Karpas-422 (cell line): Measurements from ENCODE around the gene CRTAC1. TPM values are rescaled to one million over a fixed set of nuclear protein-coding genes. Genes with fewer than 3 reads are reported as not detected.

Experiments used
- DNase-seq: peaks from one replicate; pipeline ENCODE4 v3.0.0-alpha.2; 2015
- H2AFZ ChIP-seq: fragments of 200-600 bp; sonication (generic); 2 replicates; pipeline ENCODE4 v1.6.1; 2014; ENCODE audit warnings: antibody characterized with exemption, low read length, mixed read lengths
- H3K27ac ChIP-seq: fragments of 200-600 bp; sonication (generic); 2 replicates; pipeline ENCODE4 v1.5.1; 2014; ENCODE audit warnings: mild to moderate bottlenecking, low read length, moderate library complexity
- H3K27me3 ChIP-seq: fragments of 200-600 bp; sonication (generic); 2 replicates; pipeline ENCODE4 v1.6.1; 2014; ENCODE audit warnings: low read length, mixed read lengths
- H3K36me3 ChIP-seq: fragments of 200-600 bp; sonication (generic); 2 replicates; pipeline ENCODE4 v1.6.1; 2014; ENCODE audit warnings: low read length, mixed read lengths; ENCODE audit not compliant: insufficient read depth
- H3K4me1 ChIP-seq: fragments of 200-600 bp; sonication (generic); 2 replicates; pipeline ENCODE4 v1.6.1; 2014; ENCODE audit warnings: mild to moderate bottlenecking, low read length, mixed read lengths
- H3K4me2 ChIP-seq: fragments of 200-600 bp; sonication (generic); 2 replicates; pipeline ENCODE4 v1.6.1; 2014; ENCODE audit warnings: low read length, low read depth, mild to moderate bottlenecking; ENCODE audit not compliant: poor library complexity, severe bottlenecking
- H3K4me3 ChIP-seq: fragments of 200-600 bp; sonication (generic); 2 replicates; pipeline ENCODE4 v1.5.1; 2014; ENCODE audit warnings: mild to moderate bottlenecking, antibody characterized with exemption, low read length, mixed read lengths
- H3K79me2 ChIP-seq: fragments of 200-600 bp; sonication (generic); 2 replicates; pipeline ENCODE4 v1.6.1; 2014; ENCODE audit warnings: mild to moderate bottlenecking, low read length, mixed read lengths
- H3K9ac ChIP-seq: fragments of 200-600 bp; sonication (generic); 2 replicates; pipeline ENCODE4 v1.6.0; 2014; ENCODE audit warnings: low read length
- H3K9me2 ChIP-seq: fragments of 200-600 bp; sonication (generic), shearing (Covaris generic); replicated peaks from 2 replicates; pipeline ENCODE4 v1.6.0; 2014; ENCODE audit warnings: mild to moderate bottlenecking, low read length, moderate library complexity; ENCODE audit not compliant: insufficient read depth
- H3K9me3 ChIP-seq: fragments of 300-700, 200-600 bp; sonication (generic); 2 replicates; pipeline ENCODE4 v1.6.1; 2014; ENCODE audit warnings: low read length, mixed read lengths
- H4K20me1 ChIP-seq: fragments of 200-600 bp; sonication (generic); 2 replicates; pipeline ENCODE4 v1.6.1; 2014; ENCODE audit warnings: mild to moderate bottlenecking, antibody characterized with exemption, low read length, low read depth; ENCODE audit not compliant: insufficient read depth
- total RNA-seq: library from RNA; depleted of rRNA; stranded (reverse); fragments of >200 nt; shearing (Covaris generic); gene quantifications from 2 replicates; pipeline ENCODE4 v1.2.3, GENCODE V29; 2014; ENCODE audit warnings: low replicate concordance

CRTAC1 gene
- total RNA-seq, 1 experiment from 2014 or later = not detected

- H4K20me1 ChIP-seq = no peaks in the 10 kb centered on the region
- H3K4me3 ChIP-seq = no peak overlapping the region
- no peak overlapping the region for H3K27ac ChIP-seq
- H3K27me3 ChIP-seq = no peaks in the 10 kb centered on the region
- H2AFZ ChIP-seq = no peak overlapping the region
- no peaks in the 10 kb centered on the region for H3K79me2 ChIP-seq
- no peak for DNase-seq
- no peaks in the 10 kb centered on the region for H3K9me2 ChIP-seq
- H3K4me2 ChIP-seq = no peak overlapping the region
- no peak overlapping the region for H3K9ac ChIP-seq
- no peaks in the 10 kb centered on the region for H3K36me3 ChIP-seq
- H3K9me3 ChIP-seq = no peaks in the 10 kb centered on the region
- no peaks in the 10 kb centered on the region for H3K4me1 ChIP-seq
Observed at GRCh38 chr10:98020784-98021183, 9.6 kb downstream of the CRTAC1 start.

- H3K9me3 ChIP-seq = no peaks in the 10 kb centered on the region
- no peak overlapping the region for H3K4me2 ChIP-seq
- no peaks in the 10 kb centered on the region for H4K20me1 ChIP-seq
- H3K36me3 ChIP-seq = no peaks in the 10 kb centered on the region
- H3K9me2 ChIP-seq = no peaks in the 10 kb centered on the region
- no peak overlapping the region for H3K27ac ChIP-seq
- no peak overlapping the region for H2AFZ ChIP-seq
- H3K4me1 ChIP-seq = no peaks in the 10 kb centered on the region
- H3K4me3 ChIP-seq = no peak overlapping the region
- no peak for DNase-seq
- no peaks in the 10 kb centered on the region for H3K27me3 ChIP-seq
- no peak overlapping the region for H3K9ac ChIP-seq
- H3K79me2 ChIP-seq = no peaks in the 10 kb centered on the region
Observed at GRCh38 chr10:98020254-98020653, 10.2 kb downstream of the CRTAC1 start.

GRCh38 chr10:98019784-98020183 is 10.6 kb downstream of the CRTAC1 start:
- H3K9ac ChIP-seq = no peak overlapping the region
- H3K79me2 ChIP-seq = no peaks in the 10 kb centered on the region
- no peaks in the 10 kb centered on the region for H3K4me1 ChIP-seq
- no peaks in the 10 kb centered on the region for H3K27me3 ChIP-seq
- no peak overlapping the region for H3K4me3 ChIP-seq
- no peak for DNase-seq
- H3K4me2 ChIP-seq = no peak overlapping the region
- H3K36me3 ChIP-seq = no peaks in the 10 kb centered on the region
- H3K9me3 ChIP-seq = no peaks in the 10 kb centered on the region
- no peak overlapping the region for H2AFZ ChIP-seq
- no peaks in the 10 kb centered on the region for H4K20me1 ChIP-seq
- no peak overlapping the region for H3K27ac ChIP-seq
- H3K9me2 ChIP-seq = no peaks in the 10 kb centered on the region

GRCh38 chr10:98016772-98017475 is 13.5 kb downstream of the CRTAC1 start:
- Histone ChIP-seq H2AFZ (no peak overlapping the region), H3K79me2 (no peaks in the 10 kb centered on the region), H3K9me3 (no peaks in the 10 kb centered on the region), H3K4me2 (no peak overlapping the region), H3K9me2 (no peaks in the 10 kb centered on the region), H3K4me1 (no peaks in the 10 kb centered on the region), H3K4me3 (no peak overlapping the region), H3K9ac (no peak overlapping the region), H3K27me3 (no peaks in the 10 kb centered on the region), H3K27ac (no peak overlapping the region), H3K36me3 (no peaks in the 10 kb centered on the region), H4K20me1 (no peaks in the 10 kb centered on the region)
- no peak for DNase-seq

- Histone ChIP-seq H3K4me3 (no peak overlapping the region), H3K27ac (no peak overlapping the region), H3K9me2 (no peaks in the 10 kb centered on the region), H3K4me1 (no peaks in the 10 kb centered on the region), H4K20me1 (no peaks in the 10 kb centered on the region), H3K9me3 (no peaks in the 10 kb centered on the region), H3K36me3 (no peaks in the 10 kb centered on the region), H3K27me3 (no peaks in the 10 kb centered on the region), H3K79me2 (no peaks in the 10 kb centered on the region), H3K4me2 (no peak overlapping the region), H2AFZ (no peak overlapping the region), H3K9ac (no peak overlapping the region)
- DNase-seq = no peak
Observed at GRCh38 chr10:98013776-98014175, 16.6 kb downstream of the CRTAC1 start.

- Histone ChIP-seq H3K9me3 (no peaks in the 10 kb centered on the region), H2AFZ (no peak overlapping the region), H3K4me3 (no peak overlapping the region), H3K4me2 (no peak overlapping the region), H3K79me2 (no peaks in the 10 kb centered on the region), H3K36me3 (no peaks in the 10 kb centered on the region), H3K4me1 (no peaks in the 10 kb centered on the region), H3K9ac (no peak overlapping the region), H3K9me2 (no peaks in the 10 kb centered on the region), H3K27me3 (no peaks in the 10 kb centered on the region), H3K27ac (no peak overlapping the region), H4K20me1 (no peaks in the 10 kb centered on the region)
- no peak for DNase-seq
Observed at GRCh38 chr10:98013122-98013521, 17.3 kb downstream of the CRTAC1 start.

- no peak overlapping the region for H3K27ac ChIP-seq
- H3K9ac ChIP-seq = no peak overlapping the region
- H3K9me3 ChIP-seq = no peaks in the 10 kb centered on the region
- H3K4me2 ChIP-seq = no peak overlapping the region
- no peaks in the 10 kb centered on the region for H3K36me3 ChIP-seq
- H3K4me3 ChIP-seq = no peak overlapping the region
- no peaks in the 10 kb centered on the region for H3K4me1 ChIP-seq
- no peaks in the 10 kb centered on the region for H3K9me2 ChIP-seq
- no peak for DNase-seq
- H2AFZ ChIP-seq = no peak overlapping the region
- H3K27me3 ChIP-seq = no peaks in the 10 kb centered on the region
- no peaks in the 10 kb centered on the region for H4K20me1 ChIP-seq
- H3K79me2 ChIP-seq = no peaks in the 10 kb centered on the region
Observed at GRCh38 chr10:98012644-98013043, 17.8 kb downstream of the CRTAC1 start.

- Histone ChIP-seq H3K9me2 (no peaks in the 10 kb centered on the region), H3K4me2 (no peak overlapping the region), H3K4me3 (no peak overlapping the region), H3K79me2 (no peaks in the 10 kb centered on the region), H3K9me3 (no peaks in the 10 kb centered on the region), H3K27me3 (no peaks in the 10 kb centered on the region), H4K20me1 (no peaks in the 10 kb centered on the region), H3K27ac (no peak overlapping the region), H3K9ac (no peak overlapping the region), H2AFZ (no peak overlapping the region), H3K36me3 (no peaks in the 10 kb centered on the region), H3K4me1 (no peaks in the 10 kb centered on the region)
- no peak for DNase-seq
Observed at GRCh38 chr10:98010939-98011685, 19.3 kb downstream of the CRTAC1 start.
